IMR-90 (cell line): Measurements from ENCODE around the gene ATXN1. TPM values are rescaled to one million over a fixed set of nuclear protein-coding genes. Genes with fewer than 3 reads are reported as not detected.

Experiments
- ATAC-seq: fragments of 200-7000 bp; cut with Tn5 transposase; 2 replicates; pipeline ENCODE4 v1.9.1; 2020; ENCODE audit warnings: low read depth, mild to moderate bottlenecking, moderate library complexity
- BruUV-seq: library from RNA; stranded (reverse); fragments of 400-500 nt; replicated peaks from 2 replicates; lab custom pipeline; 2021; lab: Mats Ljungman, UMichigan
- CTCF ChIA-PET: fragments of 300-600 bp; formaldehyde crosslinking; extraction: SDS; loops from one replicate; lab custom pipeline; 2021; ENCODE audit warnings: antibody characterized with exemption; lab: Yijun Ruan, JAX
- POLR2A ChIA-PET: fragments of 300-600 bp; sonication (Branson Sonifier 250); formaldehyde crosslinking; loops from one replicate; lab custom pipeline; 2022; ENCODE audit warnings: antibody characterized with exemption; ENCODE audit not compliant: unreplicated experiment; lab: Charles Lee
- DNase-seq: peaks from one replicate; pipeline ENCODE4 v3.0.0; 2013
- H2AFZ ChIP-seq: replicated peaks from 2 replicates; pipeline ENCODE3; 2013; ENCODE audit warnings: low read length, mild to moderate bottlenecking; ENCODE audit not compliant: poor library complexity
- H2AK5ac ChIP-seq: 2 replicates; pipeline ENCODE4 v1.6.1; 2013; ENCODE audit warnings: low read depth, low read length, inconsistent platforms
- H2AK9ac ChIP-seq: replicated peaks from 2 replicates; pipeline ENCODE3; 2013; ENCODE audit warnings: mild to moderate bottlenecking, low read depth, low read length, moderate library complexity; ENCODE audit not compliant: poor library complexity
- H2BK120ac ChIP-seq: 2 replicates; pipeline ENCODE4 v1.6.1; 2013; ENCODE audit warnings: low read depth, low read length, inconsistent platforms
- H2BK15ac ChIP-seq: 3 replicates; pipeline ENCODE4 v1.6.1; 2013; ENCODE audit warnings: low read depth, low read length, inconsistent platforms
- H2BK20ac ChIP-seq: 2 replicates; pipeline ENCODE4 v1.6.1; 2013; ENCODE audit warnings: low read depth, mild to moderate bottlenecking, inconsistent platforms, low read length, moderate library complexity
- H2BK5ac ChIP-seq: 2 replicates; pipeline ENCODE4 v1.6.1; 2013; ENCODE audit warnings: mild to moderate bottlenecking, low read depth, low read length, inconsistent platforms; ENCODE audit not compliant: poor library complexity, severe bottlenecking
- H3K14ac ChIP-seq: replicated peaks from 2 replicates; pipeline ENCODE4 v1.6.1; 2013; ENCODE audit warnings: low read depth, low read length, inconsistent platforms
- H3K18ac ChIP-seq: 2 replicates; pipeline ENCODE4 v1.6.1; 2013; ENCODE audit warnings: low read depth, low read length, control low read depth
- H3K23ac ChIP-seq: 2 replicates; pipeline ENCODE4 v1.6.1; 2013; ENCODE audit warnings: low read depth, low read length, inconsistent platforms
- H3K27ac ChIP-seq: 2 replicates; pipeline ENCODE4 v1.5.1; 2013; ENCODE audit warnings: mild to moderate bottlenecking, control low read depth, low read length; ENCODE audit not compliant: insufficient read depth
- H3K27me3 ChIP-seq: 2 replicates; pipeline ENCODE4 v1.6.1; 2013; ENCODE audit warnings: low read length; ENCODE audit not compliant: control insufficient read depth, insufficient read depth
- H3K36me3 ChIP-seq: 2 replicates; pipeline ENCODE4 v1.6.1; 2013; ENCODE audit warnings: low read length, mixed read lengths; ENCODE audit not compliant: control insufficient read depth, insufficient read depth
- H3K4ac ChIP-seq: 2 replicates; pipeline ENCODE4 v1.6.1; 2013; ENCODE audit warnings: low read depth, low read length, inconsistent platforms
- H3K4me1 ChIP-seq: 2 replicates; pipeline ENCODE4 v1.6.1; 2013; ENCODE audit warnings: low read length, mixed read lengths; ENCODE audit not compliant: control insufficient read depth, insufficient read depth
- H3K4me2 ChIP-seq: 2 replicates; pipeline ENCODE4 v1.6.1; 2013; ENCODE audit warnings: low read depth, mild to moderate bottlenecking, control low read depth, low read length, moderate library complexity
- H3K4me3 ChIP-seq: 2 replicates; pipeline ENCODE4 v1.5.1; 2013; ENCODE audit warnings: low read depth, mild to moderate bottlenecking, control low read depth, low read length, moderate library complexity; ENCODE audit not compliant: insufficient read depth
- H3K56ac ChIP-seq: 2 replicates; pipeline ENCODE4 v1.6.1; 2013; ENCODE audit warnings: low read length, inconsistent platforms; ENCODE audit not compliant: insufficient read depth; ENCODE audit errors: extremely low read depth
- H3K79me1 ChIP-seq, 2 experiments: 2 replicates each; pipeline ENCODE4 v1.6.1; 2013; ENCODE audit warnings: low read length in 2 of 2, inconsistent platforms in 1 of 2, low read depth in 1 of 2
- H3K9ac ChIP-seq: 2 replicates; pipeline ENCODE4 v1.6.1; 2013; ENCODE audit warnings: low read depth, low read length, control low read depth
- H3K9me1 ChIP-seq: 2 replicates; pipeline ENCODE4 v1.6.1; 2013; ENCODE audit warnings: low read length, inconsistent platforms; ENCODE audit not compliant: insufficient read depth
- H3K9me3 ChIP-seq: 2 replicates; pipeline ENCODE4 v1.6.1; 2013; ENCODE audit warnings: low read length; ENCODE audit not compliant: control insufficient read depth, insufficient read depth
- H4K20me1 ChIP-seq: 2 replicates; pipeline ENCODE4 v1.6.1; 2013; ENCODE audit warnings: low read length, inconsistent platforms; ENCODE audit not compliant: insufficient read depth
- H4K5ac ChIP-seq: 2 replicates; pipeline ENCODE4 v1.6.1; 2013; ENCODE audit warnings: mild to moderate bottlenecking, low read depth, low read length, control low read depth
- H4K8ac ChIP-seq, 2 experiments: 2 replicates each; pipeline ENCODE4 v1.6.1; 2013; ENCODE audit warnings: low read depth in 2 of 2, low read length in 2 of 2, control low read depth in 1 of 2, inconsistent platforms in 1 of 2
- H4K91ac ChIP-seq: 2 replicates; pipeline ENCODE4 v1.6.1; 2013; ENCODE audit warnings: low read depth, low read length, inconsistent platforms; ENCODE audit not compliant: insufficient read depth
- MAZ ChIP-seq: IDR thresholded peaks from 2 replicates; pipeline ENCODE4 v1.6.1; 2012; ENCODE audit warnings: low read depth, mild to moderate bottlenecking, low read length, improper control_type of control experiment, moderate library complexity, borderline replicate concordance
- MXI1 ChIP-seq: IDR thresholded peaks from 2 replicates; pipeline ENCODE4 v1.6.1; 2012; ENCODE audit warnings: low read depth, mild to moderate bottlenecking, low read length, moderate library complexity, borderline replicate concordance
- NFE2L2 ChIP-seq: fragments of 150-350 bp; IDR thresholded peaks from 2 replicates; pipeline ENCODE4 v1.6.1; 2016; ENCODE audit warnings: low read depth, mild to moderate bottlenecking, low read length
- POLR2A ChIP-seq: IDR thresholded peaks from 2 replicates; pipeline ENCODE4 v1.6.1; 2012; ENCODE audit warnings: mild to moderate bottlenecking, low read depth, low read length
- RAD21 ChIP-seq: IDR thresholded peaks from 2 replicates; pipeline ENCODE4 v1.6.1; 2012; ENCODE audit warnings: low read length, improper control_type of control experiment
- RFX5 ChIP-seq: IDR thresholded peaks from 2 replicates; pipeline ENCODE4 v1.8.0; 2012; ENCODE audit warnings: low read depth, mild to moderate bottlenecking, low read length, moderate library complexity
- SMC3 ChIP-seq: fragments of 150-350 bp; IDR thresholded peaks from 2 replicates; pipeline ENCODE4 v1.6.1; 2016; ENCODE audit warnings: low read depth, mild to moderate bottlenecking, antibody characterized with exemption, low read length, moderate library complexity
- WGBS, 2 experiments: methylation state at CpG; one replicate each; pipeline versions ENCODE4 v1.1.5 to v1.1.7; 2013; ENCODE audit warnings: missing lambda C conversion rate in 2 of 2; ENCODE audit not compliant: insufficient read length in 1 of 2; ENCODE audit errors: extremely low coverage in 2 of 2; 5-methylcytosine and 5-hydroxymethylcytosine counted together
- dilution Hi-C: fragments of 300-500 bp; cut with HindIII; formaldehyde crosslinking; loops from one replicate; pipeline ENCODE4 v1.14.3; 2018; ENCODE audit warnings: low sequenced_read_pairs; ENCODE audit not compliant: unreplicated experiment
- in situ Hi-C: fragments of 300-500 bp; cut with MboI; formaldehyde crosslinking; loops from 3 replicates; pipeline ENCODE4 v1.14.3; 2019; ENCODE audit warnings: low sequenced_read_pairs, inconsistent platforms, mixed read lengths
- intact Hi-C: fragments of 100-400 bp; cut with micrococcal nuclease; formaldehyde crosslinking; loops from 2 replicates; pipeline ENCODE4 v1.10.0; 2022
- polyA plus RNA-seq, 3 experiments: library from polyadenylated mRNA; depleted of rRNA; stranded (reverse); fragments of >200 nt; gene quantifications; 2 replicates each; pipeline ENCODE4 v1.2.3, GENCODE V29; 2012; ENCODE audit warnings: low replicate concordance in 1 of 3
- total RNA-seq: library from RNA; depleted of rRNA; stranded (reverse); fragments of >200 nt; gene quantifications from 2 replicates; pipeline ENCODE4 v1.2.3, GENCODE V29; 2012
- TF ChIP-seq, protein P1 (sequence below): fragments of 150-350 bp; IDR thresholded peaks from 2 replicates; pipeline ENCODE4 v1.6.1; 2016; ENCODE audit warnings: low read depth, mild to moderate bottlenecking, low read length, moderate library complexity, borderline replicate concordance

The ATXN1 gene
- total and polyA plus RNA-seq, 2 of the 4 experiments (the other 2 are of a cell fraction): 7.3 to 11.1 TPM

DNA sequence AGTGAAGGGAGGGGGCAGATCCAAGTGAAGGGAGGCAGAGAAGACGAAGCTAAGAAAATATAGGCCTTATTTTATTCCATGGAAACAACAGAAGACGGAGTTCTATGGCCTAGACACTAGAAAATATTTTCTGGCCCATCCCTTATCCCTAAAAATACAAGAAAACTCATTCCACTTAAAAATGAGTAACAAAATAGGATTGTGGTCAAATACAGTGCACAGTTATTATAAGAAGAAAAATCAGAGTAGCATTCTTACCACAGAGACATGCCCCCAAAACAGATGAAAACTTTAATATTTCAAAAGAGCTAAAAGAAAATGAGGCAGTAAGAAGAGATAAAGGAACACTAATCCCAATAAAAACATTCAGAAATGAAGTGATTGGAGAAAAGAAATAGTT is 320.0 kb downstream of the ATXN1 start:
- Histone ChIP-seq H3K9me1 (no peaks in the 10 kb centered on the region; the same call in 1 of the 2 replicates), H3K9ac (no peak overlapping the region), H3K4me1 (peaks cover 1% of the 10 kb centered on the region; the same call in 1 of the 2 replicates), H3K56ac (no peak overlapping the region), H2BK15ac (no peak overlapping the region), H3K27me3 (no peaks in the 10 kb centered on the region), H3K4me3 (no peak overlapping the region), H3K4me2 (no peak overlapping the region), H3K4ac (peak overlapping the region; percentile 32; the same call in 1 of the 2 replicates), H4K5ac (no peak overlapping the region), H3K9me3 (no peaks in the 10 kb centered on the region), H3K79me1 (peaks cover 12 to 17% of the 10 kb centered on the region in 2 experiments; a peak in 2 of 4 replicates), H4K91ac (no peak overlapping the region), H2AK5ac (0 out of 2 replicates have a peak overlapping the region, but pooled peaks have one; percentile 27), H2BK20ac (no peak overlapping the region), H3K36me3 (peaks cover 5% of the 10 kb centered on the region; the same call in 1 of the 2 replicates), H4K8ac (no peak overlapping the region; a peak in 1 of 4 replicates), H4K20me1 (no peaks in the 10 kb centered on the region), H3K23ac (no peak overlapping the region), H2BK120ac (no peak overlapping the region), H2AFZ (no peak overlapping the region), H3K18ac (no peak overlapping the region), H2BK5ac (no peak overlapping the region), H2AK9ac (no peak overlapping the region), H3K14ac (no peak overlapping the region), H3K27ac (no peak overlapping the region)
- TF ChIP-seq RFX5 (no peak), MXI1 (no peak), RAD21 (no peak), NFE2L2 (no peak), POLR2A (no peak), SMC3 (no peak), MAZ (no peak)
- TF ChIP-seq, protein P1, sequence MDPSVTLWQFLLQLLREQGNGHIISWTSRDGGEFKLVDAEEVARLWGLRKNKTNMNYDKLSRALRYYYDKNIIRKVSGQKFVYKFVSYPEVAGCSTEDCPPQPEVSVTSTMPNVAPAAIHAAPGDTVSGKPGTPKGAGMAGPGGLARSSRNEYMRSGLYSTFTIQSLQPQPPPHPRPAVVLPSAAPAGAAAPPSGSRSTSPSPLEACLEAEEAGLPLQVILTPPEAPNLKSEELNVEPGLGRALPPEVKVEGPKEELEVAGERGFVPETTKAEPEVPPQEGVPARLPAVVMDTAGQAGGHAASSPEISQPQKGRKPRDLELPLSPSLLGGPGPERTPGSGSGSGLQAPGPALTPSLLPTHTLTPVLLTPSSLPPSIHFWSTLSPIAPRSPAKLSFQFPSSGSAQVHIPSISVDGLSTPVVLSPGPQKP: no peak
- CTCF ChIA-PET: interaction anchor here (0.5 kb wide), 1 partner anchor 1295 kb away, joined by 4 read pairs; no protein-coding TSS in a partner anchor
- WGBS, 2 experiments: no CpG with 5 or more reads among the region's 2 CpGs
- ATAC-seq (no peak), DNase-seq (no peak)
- dilution Hi-C loops (no loop called here), intact Hi-C loops (no loop called here), in situ Hi-C loops (no loop called here)
- no TSS peak for BruUV-seq
- POLR2A ChIA-PET: no interaction called here
